ENCODE results near the gene NBPF3. TPM values are rescaled to one million over a fixed set of nuclear protein-coding genes. Genes with fewer than 3 reads are reported as not detected.
"Not testable (repeated sequence)": the region's sequence is repeated elsewhere in the genome, so short reads cannot be mapped to it uniquely, and the experiment has no call there.

Gene NBPF3
- total and polyA plus RNA-seq, 12 donors = 0.58 to 4.6 (median 3.0) TPM

DNA sequence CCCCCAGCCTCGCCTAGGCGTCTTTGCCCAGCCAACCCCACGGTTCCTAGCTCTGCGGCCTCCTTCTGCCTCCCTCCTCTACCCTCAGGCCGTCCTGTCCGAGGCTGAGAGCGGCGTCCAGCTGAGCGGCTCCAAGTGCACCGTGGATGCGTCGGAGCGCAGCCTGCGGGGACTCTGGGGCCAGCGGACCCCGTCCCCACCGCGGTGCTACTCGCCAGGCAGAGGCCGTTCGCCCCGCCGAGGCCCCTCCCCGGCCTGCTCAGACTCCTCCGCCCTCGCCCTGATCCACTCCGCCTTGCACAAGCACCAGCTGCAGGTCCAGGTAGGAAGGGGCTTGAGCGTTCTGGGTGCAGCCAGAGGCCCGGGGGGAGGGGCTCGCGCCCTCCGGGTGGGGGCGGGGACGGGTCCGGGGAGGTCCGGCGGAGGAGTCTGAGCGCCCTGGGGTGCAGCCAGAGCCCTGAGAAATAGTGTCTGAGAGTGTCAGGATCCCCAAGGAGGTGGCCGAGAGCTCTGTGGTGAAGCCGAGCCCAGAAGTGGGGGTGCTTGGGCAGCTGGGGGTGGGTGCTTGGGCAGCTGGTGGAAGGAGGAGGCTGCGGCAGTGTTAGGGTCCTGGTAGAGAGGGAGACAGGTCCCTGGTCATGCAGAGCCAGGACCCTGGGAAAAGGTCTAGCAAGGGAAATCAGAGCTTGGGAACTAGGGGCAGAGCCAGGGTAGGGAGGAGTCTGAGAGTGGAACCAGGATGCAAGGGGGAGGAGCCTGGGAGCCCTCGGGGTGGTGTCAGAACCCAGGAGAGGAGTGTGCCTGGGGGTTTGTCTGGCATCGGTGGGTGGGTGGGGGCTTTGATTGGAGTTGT, 3.2 kb upstream of the NBPF3 start:
- TF ChIP-seq, protein P1, sequence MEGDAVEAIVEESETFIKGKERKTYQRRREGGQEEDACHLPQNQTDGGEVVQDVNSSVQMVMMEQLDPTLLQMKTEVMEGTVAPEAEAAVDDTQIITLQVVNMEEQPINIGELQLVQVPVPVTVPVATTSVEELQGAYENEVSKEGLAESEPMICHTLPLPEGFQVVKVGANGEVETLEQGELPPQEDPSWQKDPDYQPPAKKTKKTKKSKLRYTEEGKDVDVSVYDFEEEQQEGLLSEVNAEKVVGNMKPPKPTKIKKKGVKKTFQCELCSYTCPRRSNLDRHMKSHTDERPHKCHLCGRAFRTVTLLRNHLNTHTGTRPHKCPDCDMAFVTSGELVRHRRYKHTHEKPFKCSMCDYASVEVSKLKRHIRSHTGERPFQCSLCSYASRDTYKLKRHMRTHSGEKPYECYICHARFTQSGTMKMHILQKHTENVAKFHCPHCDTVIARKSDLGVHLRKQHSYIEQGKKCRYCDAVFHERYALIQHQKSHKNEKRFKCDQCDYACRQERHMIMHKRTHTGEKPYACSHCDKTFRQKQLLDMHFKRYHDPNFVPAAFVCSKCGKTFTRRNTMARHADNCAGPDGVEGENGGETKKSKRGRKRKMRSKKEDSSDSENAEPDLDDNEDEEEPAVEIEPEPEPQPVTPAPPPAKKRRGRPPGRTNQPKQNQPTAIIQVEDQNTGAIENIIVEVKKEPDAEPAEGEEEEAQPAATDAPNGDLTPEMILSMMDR (IDR thresholded peaks at IDR 0.05) = no peak
- H3K4me1 ChIP-seq = peaks cover 5 to 28% (median 20%) of the 10 kb centered on the region in 9 donors
- DNase-seq = peak in 1 of 2 donors; percentile 28
- H3K36me3 ChIP-seq = no peaks in the 10 kb centered on the region
- peak in 4 of 8 donors; percentile 27 to 60 (median 44) for ATAC-seq
- intact Hi-C loops (cut with DNase I) = no loop called here
- H3K27me3 ChIP-seq = peaks cover 0 to 43% (median 7%) of the 10 kb centered on the region in 7 donors
- WGBS, 2 donors = 9% methylated on average over 43 of the region's 43 CpGs
- H3K4me3 ChIP-seq = peak overlapping the region in 8 of 10 donors; percentile 21 to 50 (median 45)
- H3K9me3 ChIP-seq = no peaks in the 10 kb centered on the region
- H3K27ac ChIP-seq = no peak overlapping the region

DNA sequence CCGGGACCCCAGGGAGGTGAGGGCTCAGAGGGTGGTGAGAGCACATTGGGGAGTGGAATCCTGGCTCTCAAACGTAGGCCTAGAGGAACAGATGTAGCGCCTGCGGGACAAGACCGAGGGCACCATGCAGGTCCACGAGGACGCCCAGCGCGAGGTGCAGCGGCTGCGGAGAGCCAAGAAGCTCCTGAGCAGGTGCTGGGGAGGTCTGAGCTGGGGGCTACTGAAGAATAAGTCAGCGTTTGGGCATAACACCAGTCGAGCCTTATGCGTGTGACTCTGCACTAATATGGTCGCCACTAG, 2.6 kb upstream of the NBPF3 start:
- no peak overlapping the region for H3K27ac ChIP-seq
- peaks cover 0 to 43% (median 7%) of the 10 kb centered on the region in 7 donors for H3K27me3 ChIP-seq
- peaks cover 5 to 28% (median 20%) of the 10 kb centered on the region in 9 donors for H3K4me1 ChIP-seq
- TF ChIP-seq, protein P1 (IDR thresholded peaks at IDR 0.05) = no peak
- intact Hi-C loops (cut with DNase I) = no loop called here
- H3K4me3 ChIP-seq = peak overlapping the region in 7 of 10 donors; percentile 21 to 50 (median 46)
- H3K36me3 ChIP-seq = no peaks in the 10 kb centered on the region
- DNase-seq (no peak), ATAC-seq (no peak)
- no peaks in the 10 kb centered on the region for H3K9me3 ChIP-seq
- WGBS, 2 donors = 67 to 69% methylated on average over 15 of the region's 15 CpGs

DNA sequence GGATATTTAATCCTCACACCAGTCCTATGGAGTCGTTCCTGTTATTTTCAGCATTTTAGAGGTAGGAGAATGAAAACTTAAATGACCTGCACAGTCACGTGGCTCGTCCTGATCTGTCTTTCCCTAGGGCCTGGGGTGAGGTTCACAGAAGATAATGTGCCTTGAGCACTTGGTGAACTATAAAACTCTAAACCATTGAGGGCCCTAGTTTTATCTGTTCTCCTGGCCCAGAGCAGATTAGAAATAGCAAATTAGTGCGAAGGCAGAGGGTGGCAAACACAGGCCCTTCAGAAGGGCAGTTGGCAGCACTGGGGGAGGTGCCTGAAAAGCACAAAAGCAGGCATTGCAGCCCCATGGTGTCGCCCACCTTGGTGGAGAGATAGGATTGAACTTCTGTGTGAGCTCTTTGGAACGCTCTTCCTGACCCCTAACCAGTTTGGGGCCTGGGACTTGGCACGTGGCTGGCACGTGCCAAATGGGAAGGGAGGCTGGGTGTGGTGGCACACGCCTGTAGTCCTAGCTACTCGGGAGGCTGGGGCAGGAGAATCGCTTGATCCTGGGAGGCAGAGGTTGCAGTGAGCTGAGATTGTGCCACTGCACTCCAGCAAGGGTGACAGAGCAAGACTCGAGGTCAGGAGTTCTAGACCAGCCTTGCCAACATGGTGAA, 1.2 kb upstream of the NBPF3 start:
- Histone ChIP-seq H3K27me3 (peaks cover 0 to 43% (median 7%) of the 10 kb centered on the region in 7 donors), H3K4me1 (peaks cover 5 to 28% (median 20%) of the 10 kb centered on the region in 9 donors)
- H3K36me3 ChIP-seq; H3K4me3 ChIP-seq; intact Hi-C loops (cut with DNase I); H3K27ac ChIP-seq; DNase-seq; H3K9me3 ChIP-seq; ATAC-seq: not testable (repeated sequence)
- 75 to 78% methylated on average over 12 of the region's 12 CpGs for WGBS, 2 donors

DNA sequence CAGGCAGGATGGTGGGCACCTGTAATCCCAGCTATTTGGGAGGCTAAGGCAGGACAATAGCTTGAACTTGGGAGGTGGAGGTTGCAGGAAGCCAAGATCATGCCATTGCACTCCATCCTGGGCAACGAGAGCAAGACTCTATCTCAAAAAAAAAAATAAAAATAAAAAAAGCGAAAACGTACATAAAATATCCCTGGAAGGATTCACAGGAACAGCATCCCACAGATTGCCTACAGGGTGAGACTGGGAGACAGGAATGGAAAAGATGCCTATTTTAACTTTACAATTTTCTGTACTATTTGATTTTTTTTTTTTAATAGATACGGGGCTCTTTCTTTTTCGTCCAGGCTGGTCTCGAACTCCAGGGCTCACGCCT, 604 bp upstream of the NBPF3 start:
- Histone ChIP-seq H3K4me1 (peaks cover 5 to 28% (median 20%) of the 10 kb centered on the region in 9 donors), H3K27me3 (peaks cover 0 to 43% (median 7%) of the 10 kb centered on the region in 7 donors), H3K9me3 (no peaks in the 10 kb centered on the region), H3K4me3 (peak overlapping the region; percentile 43 to 97 (median 75)), H3K36me3 (no peaks in the 10 kb centered on the region), H3K27ac (peak overlapping the region in 5 of 10 donors; percentile 32 to 79 (median 62))
- TF ChIP-seq, protein P1 (IDR thresholded peaks at IDR 0.05) = no peak
- WGBS, 2 donors = 33 to 48% methylated on average over 7 of the region's 7 CpGs
- DNase-seq (no peak), ATAC-seq (no peak)
- intact Hi-C loops (cut with DNase I) = no loop called here

DNA sequence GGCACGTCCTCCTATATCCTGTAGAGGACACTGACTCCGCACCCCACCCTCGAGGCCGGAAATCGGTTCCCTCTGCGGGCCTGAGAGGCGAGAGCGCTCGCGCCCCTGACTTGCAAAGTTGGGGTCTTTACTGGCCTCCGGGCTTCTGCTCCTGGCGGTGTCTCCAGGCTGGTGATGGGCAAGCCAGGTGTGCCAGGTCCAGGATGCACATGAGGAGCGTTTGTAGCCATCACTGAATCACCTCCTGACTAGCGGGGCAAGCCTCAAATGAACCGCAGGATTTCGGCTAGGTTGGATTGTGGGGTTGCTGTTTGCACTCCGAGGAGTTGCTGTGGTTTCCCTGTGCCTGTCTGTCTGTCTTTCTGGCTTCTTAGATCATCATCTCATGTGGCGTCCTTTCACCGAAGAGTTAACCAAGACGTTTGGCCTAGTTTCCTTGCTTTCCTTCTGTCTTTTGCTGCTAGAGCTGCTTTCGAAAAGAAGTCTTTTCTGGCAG, 741 bp downstream of the NBPF3 start:
- DNase-seq; intact Hi-C loops (cut with DNase I); H3K9me3 ChIP-seq: not testable (repeated sequence)
- H3K27ac ChIP-seq = peak overlapping the region in 2 of 10 donors; percentile 58 to 79
- WGBS, 2 donors = 15 to 29% methylated on average over 21 of the region's 21 CpGs
- H3K4me3 ChIP-seq = peak overlapping the region; percentile 43 to 97 (median 75)
- ATAC-seq = peak in 4 of 8 donors; percentile 4 to 35 (median 10)
- peaks cover 0 to 42% (median 7%) of the 10 kb centered on the region in 7 donors for H3K27me3 ChIP-seq
- peaks cover 5 to 28% (median 20%) of the 10 kb centered on the region in 9 donors for H3K4me1 ChIP-seq
- peaks cover 0 to 12% (median 0%) of the 10 kb centered on the region in 9 donors for H3K36me3 ChIP-seq

DNA sequence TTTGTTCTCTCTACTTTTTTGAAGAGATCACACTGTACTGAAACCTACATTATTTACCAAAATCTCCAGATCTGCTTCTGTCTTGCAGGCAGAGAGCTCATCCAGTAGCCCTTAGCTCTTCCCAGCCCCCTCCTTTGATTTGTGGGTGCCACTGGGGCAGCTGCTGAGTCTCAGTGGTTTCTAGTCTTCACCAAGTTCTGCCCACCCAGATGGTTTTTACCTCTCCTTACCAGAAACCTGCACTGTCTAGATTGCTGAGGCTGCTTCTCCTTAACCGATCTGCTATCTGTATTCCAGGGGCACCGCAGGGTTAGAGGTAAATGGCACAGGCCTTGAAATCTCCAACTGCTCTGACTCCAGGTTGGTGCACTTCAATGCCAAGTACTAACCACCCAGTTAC, 6.7 kb downstream of the NBPF3 start:
- H3K27ac ChIP-seq; H3K9me3 ChIP-seq; H3K27me3 ChIP-seq; H3K4me3 ChIP-seq; H3K4me1 ChIP-seq; ATAC-seq; DNase-seq; intact Hi-C loops (cut with DNase I): not testable (repeated sequence)
- H3K36me3 ChIP-seq = peaks cover 0 to 45% (median 0%) of the 10 kb centered on the region in 9 donors
- 94 to 98% methylated on average over 2 of the region's 2 CpGs for WGBS, 2 donors

All from heart right ventricle (tissue), 16 donors.